Natural killer cell treated with Interleukin-12 subunit alpha and Interleukin-12 subunit beta and Interleukin-15 and Interleukin-18, amount 100 ng/mL, for 72 hours (primary cell): ENCODE data around the gene ACTG1. TPM values are rescaled to one million over a fixed set of nuclear protein-coding genes. Genes with fewer than 3 reads are reported as not detected.

Experiments used
- ATAC-seq, 2 donors: fragments of 150-1000 bp; cut with Tn5 transposase in 1 of 2; sonication (Bioruptor Pico), chemical (Tn5 transposase) in 1 of 2; 2 replicates each; pipeline ENCODE4 v1.10.0; 2021
- DNase-seq: peaks from one replicate; pipeline ENCODE4 v3.0.0; 2022; ENCODE audit warnings: low spot score
- H3K27ac Mint-ChIP-seq, 2 donors: 1 replicate in 1 of 2; 2 replicates in 1 of 2; pipeline ENCODE4 v1.8.0; 2022; ENCODE audit warnings: mixed read lengths in 2 of 2, mild to moderate bottlenecking in 1 of 2, moderate library complexity in 1 of 2
- H3K27me3 Mint-ChIP-seq, 2 donors: 1 replicate in 1 of 2; 2 replicates in 1 of 2; pipeline ENCODE4 v1.8.0; 2022; ENCODE audit warnings: mixed read lengths in 2 of 2
- H3K36me3 Mint-ChIP-seq: one replicate; pipeline ENCODE4 v1.8.0; 2022; ENCODE audit warnings: mixed read lengths
- H3K4me1 Mint-ChIP-seq, 2 donors: 1 replicate in 1 of 2; 2 replicates in 1 of 2; pipeline ENCODE4 v1.8.0; 2022; ENCODE audit warnings: low read depth in 2 of 2, mixed read lengths in 2 of 2, mild to moderate bottlenecking in 1 of 2
- H3K4me3 Mint-ChIP-seq: one replicate; pipeline ENCODE4 v1.8.0; 2022; ENCODE audit warnings: mixed read lengths
- H3K9me3 Mint-ChIP-seq: 2 replicates; pipeline ENCODE4 v1.8.0; 2022; ENCODE audit warnings: mixed read lengths
- total RNA-seq, 2 donors: library from RNA; stranded (reverse); gene quantifications; one replicate each; pipeline ENCODE4 v1.2.3, GENCODE V29; 2022

Gene ACTG1
- total RNA-seq, 2 donors from 2014 or later, result 4,962 to 5,145 TPM

- no peak overlapping the region for H3K4me3 Mint-ChIP-seq
- H3K9me3 Mint-ChIP-seq, result no peaks in the 10 kb centered on the region
- H3K36me3 Mint-ChIP-seq, result no peaks in the 10 kb centered on the region
- no peak for ATAC-seq
- no peaks in the 10 kb centered on the region for H3K27me3 Mint-ChIP-seq
- DNase-seq, result no peak
- H3K4me1 Mint-ChIP-seq, result no peaks in the 10 kb centered on the region
- H3K27ac Mint-ChIP-seq, result no peak overlapping the region
These were observed 48.0 kb downstream of the ACTG1 start for GRCh38 chr17:81464586-81464985.

GRCh38 chr17:81463506-81463905, 49.1 kb downstream of the ACTG1 start:
- no peaks in the 10 kb centered on the region for H3K36me3 Mint-ChIP-seq
- no peak overlapping the region for H3K27ac Mint-ChIP-seq
- no peak for ATAC-seq
- no peaks in the 10 kb centered on the region for H3K27me3 Mint-ChIP-seq
- H3K4me1 Mint-ChIP-seq, result peaks cover 0 to 2% of the 10 kb centered on the region in 2 donors
- no peak overlapping the region for H3K4me3 Mint-ChIP-seq
- no peak for DNase-seq
- no peaks in the 10 kb centered on the region for H3K9me3 Mint-ChIP-seq

GRCh38 chr17:81462506-81463125, 50.0 kb downstream of the ACTG1 start:
- Mint-ChIP-seq H3K4me3 (no peak overlapping the region), H3K27me3 (no peaks in the 10 kb centered on the region), H3K9me3 (no peaks in the 10 kb centered on the region), H3K36me3 (no peaks in the 10 kb centered on the region), H3K4me1 (peaks cover 0 to 2% of the 10 kb centered on the region in 2 donors), H3K27ac (no peak overlapping the region)
- no peak for DNase-seq
- ATAC-seq, result no peak

GRCh38 chr17:81461607-81462500, 50.7 kb downstream of the ACTG1 start:
- H3K4me1 Mint-ChIP-seq, result peaks cover 0 to 2% of the 10 kb centered on the region in 2 donors

GRCh38 chr17:81460856-81461460, 51.6 kb downstream of the ACTG1 start:
- Mint-ChIP-seq H3K9me3 (no peaks in the 10 kb centered on the region), H3K4me1 (peaks cover 0 to 5% of the 10 kb centered on the region in 2 donors), H3K4me3 (no peak overlapping the region), H3K27me3 (no peaks in the 10 kb centered on the region), H3K36me3 (no peaks in the 10 kb centered on the region), H3K27ac (no peak overlapping the region)
- peak; percentile 29 to 76 for ATAC-seq
- no peak for DNase-seq

More at GRCh38 chr17:81461607-81462500, 50.7 kb downstream of the ACTG1 start:
- no peaks in the 10 kb centered on the region for H3K9me3 Mint-ChIP-seq
- H3K27ac Mint-ChIP-seq, result no peak overlapping the region
- DNase-seq (no peak), ATAC-seq (no peak)
- no peaks in the 10 kb centered on the region for H3K27me3 Mint-ChIP-seq
- H3K36me3 Mint-ChIP-seq, result no peaks in the 10 kb centered on the region
- H3K4me3 Mint-ChIP-seq, result no peak overlapping the region

Other genes starting within 250 kb of the ACTG1 start
- gene SLC38A10, start 217.5 kb downstream of the ACTG1 start, total RNA-seq, result 100 to 1,000 TPM in 1 of 2 donors, 10 to 100 TPM in 1; 92.4 to 136 TPM
- gene BAHCC1, start 117.3 kb downstream of the ACTG1 start, total RNA-seq, result under 1 TPM; 0.52 to 0.84 TPM
- under 1 TPM; 0.21 to 0.64 TPM for gene FSCN2, start 15.6 kb upstream of the ACTG1 start, total RNA-seq
- gene FAAP100, start 39.6 kb upstream of the ACTG1 start, total RNA-seq, result 10 to 100 TPM; 35.5 to 76.6 TPM
- 100 to 1,000 TPM; 161 to 174 TPM for gene NPLOC4, start 124.3 kb upstream of the ACTG1 start, total RNA-seq
- gene TSPAN10, start 124.4 kb upstream of the ACTG1 start, total RNA-seq, result under 1 TPM in 1 of 2 donors, not detected in 1; 0.50 TPM
- gene PDE6G, start 143.7 kb upstream of the ACTG1 start, total RNA-seq, result 1 to 10 TPM; 4.8 to 8.9 TPM
- gene OXLD1, start 153.8 kb upstream of the ACTG1 start, total RNA-seq, result 10 to 100 TPM; 35.2 to 45.6 TPM
- 10 to 100 TPM; 38.0 to 90.1 TPM for gene CCDC137, start 153.9 kb upstream of the ACTG1 start, total RNA-seq
- gene ARL16, start 171.0 kb upstream of the ACTG1 start, total RNA-seq, result 10 to 100 TPM; 35.5 to 54.7 TPM
- gene HGS, start 171.2 kb upstream of the ACTG1 start, total RNA-seq, result 100 to 1,000 TPM; 140 to 220 TPM
- 100 to 1,000 TPM in 1 of 2 donors, 10 to 100 TPM in 1; 98.7 to 226 TPM for gene MRPL12, start 190.6 kb upstream of the ACTG1 start, total RNA-seq
- 10 to 100 TPM; 17.5 to 36.3 TPM for gene SLC25A10, start 199.5 kb upstream of the ACTG1 start, total RNA-seq